SK-N-SH (cell line): ENCODE data around the gene DNAJC10.

Experiments used
- EZH2phosphoT487 ChIP-seq: fragments of 200-600 bp; sonication (generic); IDR thresholded peaks from 2 replicates; pipeline ENCODE4 v1.6.1; 2017; ENCODE audit warnings: low read depth, mixed run types, mild to moderate bottlenecking, antibody characterized with exemption, moderate library complexity, borderline replicate concordance
- FOXM1 ChIP-seq: IDR thresholded peaks from 2 replicates; pipeline ENCODE4 v1.4.0; 2012; ENCODE audit warnings: low read depth, mild to moderate bottlenecking
- MEF2A ChIP-seq: IDR thresholded peaks from 2 replicates; pipeline ENCODE4 v1.4.0; 2012; ENCODE audit warnings: low read depth, borderline replicate concordance
- NFIC ChIP-seq: IDR thresholded peaks from 2 replicates; pipeline ENCODE4 v1.4.0; 2012; ENCODE audit warnings: borderline replicate concordance
- NRF1 ChIP-seq: IDR thresholded peaks from 2 replicates; pipeline ENCODE4 v1.6.1; 2012; ENCODE audit warnings: low read depth, mild to moderate bottlenecking, low read length
- POLR2AphosphoS5 ChIP-seq: IDR thresholded peaks from 2 replicates; pipeline ENCODE4 v1.6.1; 2012; ENCODE audit warnings: low read depth, low read length
- RAD21 ChIP-seq: IDR thresholded peaks from 2 replicates; pipeline ENCODE4 v1.6.1; 2012; ENCODE audit warnings: mild to moderate bottlenecking, low read length
- TAF1 ChIP-seq: IDR thresholded peaks from 2 replicates; pipeline ENCODE4 v1.6.1; 2012; ENCODE audit warnings: low read depth, mild to moderate bottlenecking, low read length, moderate library complexity, borderline replicate concordance
- TF ChIP-seq, protein P1 (sequence below): fragments of 150-350 bp; IDR thresholded peaks from 2 replicates; pipeline ENCODE4 v1.6.1; 2017; ENCODE audit warnings: antibody characterized with exemption, low read length, low read depth, borderline replicate concordance
- TF ChIP-seq, protein P2 (sequence below): IDR thresholded peaks from 2 replicates; pipeline ENCODE4 v1.4.0; 2012; ENCODE audit warnings: low read depth
- TF ChIP-seq, protein P3 (sequence below): IDR thresholded peaks from 2 replicates; pipeline ENCODE4 v1.6.1; 2012; ENCODE audit warnings: mild to moderate bottlenecking, low read depth, low read length, moderate library complexity
- TF ChIP-seq, protein P4 (sequence below): fragments of 200-600 bp; sonication (generic); IDR thresholded peaks from 2 replicates; pipeline ENCODE4 v1.6.1; 2017; ENCODE audit warnings: antibody characterized with exemption, mild to moderate bottlenecking, moderate library complexity
- TF ChIP-seq, protein P5 (sequence below): IDR thresholded peaks from 2 replicates; pipeline ENCODE4; 2012

DNA sequence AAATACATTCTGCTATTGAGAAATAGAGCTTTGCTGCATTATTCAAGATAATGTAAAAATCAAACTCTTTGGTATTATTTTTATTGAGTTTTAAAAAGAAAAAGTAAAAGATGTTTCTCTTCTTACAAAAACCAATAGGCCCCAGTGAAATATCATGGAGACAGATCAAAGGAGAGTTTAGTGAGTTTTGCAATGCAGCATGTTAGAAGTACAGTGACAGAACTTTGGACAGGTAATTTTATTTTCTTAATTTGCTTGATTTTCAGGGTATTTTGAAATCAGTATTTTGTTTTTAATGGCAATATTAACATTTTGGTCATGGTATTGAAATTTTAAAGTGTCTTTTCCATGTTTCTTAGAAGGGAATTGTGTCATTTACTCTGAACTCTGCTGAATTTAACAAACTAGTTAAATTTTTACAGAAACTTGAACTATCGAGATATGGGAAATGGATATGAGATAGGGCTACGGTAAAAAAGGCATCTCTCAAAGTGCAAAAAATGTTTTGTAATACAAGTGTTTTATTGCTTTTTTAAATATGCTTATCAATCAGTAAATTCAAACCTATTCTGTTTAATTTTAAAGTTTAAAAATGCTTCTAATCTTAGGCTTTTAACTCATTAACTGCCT lies 13.8 kb downstream of the DNAJC10 start:
- TF ChIP-seq, protein P1, sequence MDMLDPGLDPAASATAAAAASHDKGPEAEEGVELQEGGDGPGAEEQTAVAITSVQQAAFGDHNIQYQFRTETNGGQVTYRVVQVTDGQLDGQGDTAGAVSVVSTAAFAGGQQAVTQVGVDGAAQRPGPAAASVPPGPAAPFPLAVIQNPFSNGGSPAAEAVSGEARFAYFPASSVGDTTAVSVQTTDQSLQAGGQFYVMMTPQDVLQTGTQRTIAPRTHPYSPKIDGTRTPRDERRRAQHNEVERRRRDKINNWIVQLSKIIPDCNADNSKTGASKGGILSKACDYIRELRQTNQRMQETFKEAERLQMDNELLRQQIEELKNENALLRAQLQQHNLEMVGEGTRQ = no peak
- TF ChIP-seq NRF1 = no peak
- no peak for TF ChIP-seq MEF2A
- TF ChIP-seq, protein P2, sequence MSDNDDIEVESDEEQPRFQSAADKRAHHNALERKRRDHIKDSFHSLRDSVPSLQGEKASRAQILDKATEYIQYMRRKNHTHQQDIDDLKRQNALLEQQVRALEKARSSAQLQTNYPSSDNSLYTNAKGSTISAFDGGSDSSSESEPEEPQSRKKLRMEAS = no peak
- TF ChIP-seq RAD21 = no peak
- TF ChIP-seq, protein P3, sequence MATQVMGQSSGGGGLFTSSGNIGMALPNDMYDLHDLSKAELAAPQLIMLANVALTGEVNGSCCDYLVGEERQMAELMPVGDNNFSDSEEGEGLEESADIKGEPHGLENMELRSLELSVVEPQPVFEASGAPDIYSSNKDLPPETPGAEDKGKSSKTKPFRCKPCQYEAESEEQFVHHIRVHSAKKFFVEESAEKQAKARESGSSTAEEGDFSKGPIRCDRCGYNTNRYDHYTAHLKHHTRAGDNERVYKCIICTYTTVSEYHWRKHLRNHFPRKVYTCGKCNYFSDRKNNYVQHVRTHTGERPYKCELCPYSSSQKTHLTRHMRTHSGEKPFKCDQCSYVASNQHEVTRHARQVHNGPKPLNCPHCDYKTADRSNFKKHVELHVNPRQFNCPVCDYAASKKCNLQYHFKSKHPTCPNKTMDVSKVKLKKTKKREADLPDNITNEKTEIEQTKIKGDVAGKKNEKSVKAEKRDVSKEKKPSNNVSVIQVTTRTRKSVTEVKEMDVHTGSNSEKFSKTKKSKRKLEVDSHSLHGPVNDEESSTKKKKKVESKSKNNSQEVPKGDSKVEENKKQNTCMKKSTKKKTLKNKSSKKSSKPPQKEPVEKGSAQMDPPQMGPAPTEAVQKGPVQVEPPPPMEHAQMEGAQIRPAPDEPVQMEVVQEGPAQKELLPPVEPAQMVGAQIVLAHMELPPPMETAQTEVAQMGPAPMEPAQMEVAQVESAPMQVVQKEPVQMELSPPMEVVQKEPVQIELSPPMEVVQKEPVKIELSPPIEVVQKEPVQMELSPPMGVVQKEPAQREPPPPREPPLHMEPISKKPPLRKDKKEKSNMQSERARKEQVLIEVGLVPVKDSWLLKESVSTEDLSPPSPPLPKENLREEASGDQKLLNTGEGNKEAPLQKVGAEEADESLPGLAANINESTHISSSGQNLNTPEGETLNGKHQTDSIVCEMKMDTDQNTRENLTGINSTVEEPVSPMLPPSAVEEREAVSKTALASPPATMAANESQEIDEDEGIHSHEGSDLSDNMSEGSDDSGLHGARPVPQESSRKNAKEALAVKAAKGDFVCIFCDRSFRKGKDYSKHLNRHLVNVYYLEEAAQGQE = no peak
- TF ChIP-seq, protein P4, sequence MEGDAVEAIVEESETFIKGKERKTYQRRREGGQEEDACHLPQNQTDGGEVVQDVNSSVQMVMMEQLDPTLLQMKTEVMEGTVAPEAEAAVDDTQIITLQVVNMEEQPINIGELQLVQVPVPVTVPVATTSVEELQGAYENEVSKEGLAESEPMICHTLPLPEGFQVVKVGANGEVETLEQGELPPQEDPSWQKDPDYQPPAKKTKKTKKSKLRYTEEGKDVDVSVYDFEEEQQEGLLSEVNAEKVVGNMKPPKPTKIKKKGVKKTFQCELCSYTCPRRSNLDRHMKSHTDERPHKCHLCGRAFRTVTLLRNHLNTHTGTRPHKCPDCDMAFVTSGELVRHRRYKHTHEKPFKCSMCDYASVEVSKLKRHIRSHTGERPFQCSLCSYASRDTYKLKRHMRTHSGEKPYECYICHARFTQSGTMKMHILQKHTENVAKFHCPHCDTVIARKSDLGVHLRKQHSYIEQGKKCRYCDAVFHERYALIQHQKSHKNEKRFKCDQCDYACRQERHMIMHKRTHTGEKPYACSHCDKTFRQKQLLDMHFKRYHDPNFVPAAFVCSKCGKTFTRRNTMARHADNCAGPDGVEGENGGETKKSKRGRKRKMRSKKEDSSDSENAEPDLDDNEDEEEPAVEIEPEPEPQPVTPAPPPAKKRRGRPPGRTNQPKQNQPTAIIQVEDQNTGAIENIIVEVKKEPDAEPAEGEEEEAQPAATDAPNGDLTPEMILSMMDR = no peak
- TF ChIP-seq NFIC = no peak
- no peak for TF ChIP-seq POLR2AphosphoS5
- no peak for TF ChIP-seq TAF1
- TF ChIP-seq, protein P5, sequence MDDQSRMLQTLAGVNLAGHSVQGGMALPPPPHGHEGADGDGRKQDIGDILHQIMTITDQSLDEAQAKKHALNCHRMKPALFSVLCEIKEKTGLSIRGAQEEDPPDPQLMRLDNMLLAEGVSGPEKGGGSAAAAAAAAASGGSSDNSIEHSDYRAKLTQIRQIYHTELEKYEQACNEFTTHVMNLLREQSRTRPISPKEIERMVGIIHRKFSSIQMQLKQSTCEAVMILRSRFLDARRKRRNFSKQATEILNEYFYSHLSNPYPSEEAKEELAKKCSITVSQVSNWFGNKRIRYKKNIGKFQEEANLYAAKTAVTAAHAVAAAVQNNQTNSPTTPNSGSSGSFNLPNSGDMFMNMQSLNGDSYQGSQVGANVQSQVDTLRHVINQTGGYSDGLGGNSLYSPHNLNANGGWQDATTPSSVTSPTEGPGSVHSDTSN = no peak
- no peak for TF ChIP-seq EZH2phosphoT487
- no peak for TF ChIP-seq FOXM1
